Upper lobe of left lung (tissue), 6 donors: ENCODE data around the gene HOMEZ. TPM values are rescaled to one million over a fixed set of nuclear protein-coding genes. Genes with fewer than 3 reads are reported as not detected.

Experiments
- ATAC-seq, 2 donors: fragments of 200-7000 bp; cut with Tn5 transposase; one replicate each; pipeline ENCODE4 v1.9.1; 2022; ENCODE audit warnings: mild to moderate bottlenecking in 2 of 2, moderate library complexity in 2 of 2; ENCODE audit not compliant: low FRiP score in 2 of 2
- DNase-seq, 2 donors: peaks; one replicate each; pipeline ENCODE4 v3.0.0-alpha.2; 2019 to 2020
- H3K27ac ChIP-seq, 4 donors: fragments of 200-600 bp; sonication (generic); one replicate each; pipeline ENCODE4 v1.5.1; 2016 to 2019
- H3K27me3 ChIP-seq, 4 donors: fragments of 200-600 bp; sonication (generic); one replicate each; pipeline ENCODE4 v1.5.1; 2017 to 2019
- H3K36me3 ChIP-seq, 4 donors: fragments of 200-600 bp; sonication (generic); one replicate each; pipeline ENCODE4 v1.5.1; 2016 to 2019
- H3K4me1 ChIP-seq, 4 donors: fragments of 200-600 bp; sonication (generic); one replicate each; pipeline ENCODE4 v1.5.1; 2018 to 2019
- H3K4me3 ChIP-seq, 4 donors: fragments of 200-600 bp; sonication (generic); one replicate each; pipeline ENCODE4 v1.5.1; 2017 to 2019; ENCODE audit warnings: mild to moderate bottlenecking in 2 of 4, moderate library complexity in 1 of 4
- H3K9me3 ChIP-seq, 4 donors: fragments of 200-600 bp; sonication (generic); one replicate each; pipeline ENCODE4 v1.5.1; 2018 to 2019
- CTCF ChIP-seq, 6 experiments: fragments of 450-650 bp in 4 of 6; fragments of 200-600 bp in 2 of 6; sonication (generic) in 2 of 6; IDR thresholded peaks; one replicate each; pipeline ENCODE4 v1.5.1; 2016 to 2019; ENCODE audit warnings: antibody characterized with exemption in 6 of 6
- EP300 ChIP-seq, 4 donors: sonication (generic); formaldehyde crosslinking; IDR thresholded peaks; one replicate each; pipeline ENCODE4 v1.5.1; 2017; ENCODE audit warnings: antibody characterized with exemption in 4 of 4, control low read depth in 2 of 4
- POLR2A ChIP-seq, 4 donors: fragments of 450-650 bp; IDR thresholded peaks; one replicate each; pipeline ENCODE4 v1.5.1; 2016 to 2017; ENCODE audit warnings: antibody characterized with exemption in 4 of 4, mild to moderate bottlenecking in 2 of 4
- POLR2AphosphoS5 ChIP-seq, 2 donors: sonication (generic); formaldehyde crosslinking; IDR thresholded peaks; one replicate each; pipeline ENCODE4 v1.5.1; 2017; ENCODE audit warnings: antibody characterized with exemption in 2 of 2
- WGBS, 2 donors: methylation state at CpG; one replicate each; pipeline ENCODE4 v1.1.5; 2017 to 2018; 5-methylcytosine and 5-hydroxymethylcytosine counted together
- total RNA-seq, 6 donors: library from RNA; depleted of rRNA in 4 of 6; stranded (reverse); fragments of >200 nt in 4 of 6; gene quantifications; one replicate each; pipeline versions ENCODE4 v1.1.0 to v1.2.1, GENCODE V29; 2016 to 2021
- donor health status: DM: no; HTN: no; CAD: no; lungs with moderate emphysema.
- donor health status: DM: no; HTN: yes; CAD: no; lungs with severe emphysema.

Gene HOMEZ
- total RNA-seq, 6 donors from 2014 or later = 3.9 to 13.7 (median 11.2) TPM

DNA sequence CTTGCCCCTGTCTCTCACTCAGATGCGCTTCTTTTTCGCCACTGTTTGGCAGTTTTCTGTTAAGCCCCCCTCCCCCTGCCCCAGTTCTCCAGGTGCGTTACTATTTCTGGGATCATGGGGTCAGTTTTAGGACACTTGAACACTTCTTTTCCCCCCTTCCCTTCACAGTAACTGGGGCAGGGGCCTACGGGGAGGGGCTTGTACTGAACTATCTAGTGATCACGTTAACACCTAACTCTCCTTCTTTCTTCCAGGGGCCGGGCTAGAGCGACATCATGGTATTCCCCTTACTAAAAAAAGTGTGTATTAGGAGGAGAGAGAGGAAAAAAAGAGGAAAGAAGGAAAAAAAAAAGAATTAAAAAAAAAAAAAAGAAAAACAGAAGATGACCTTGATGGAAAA lies 39.1 kb upstream of the HOMEZ start:
- Histone ChIP-seq H3K36me3 (peaks cover 0 to 39% (median 30%) of the 10 kb centered on the region in 4 donors), H3K9me3 (no peaks in the 10 kb centered on the region), H3K27ac (no peak overlapping the region), H3K4me3 (no peak overlapping the region), H3K4me1 (peaks cover 12 to 23% (median 21%) of the 10 kb centered on the region in 4 donors), H3K27me3 (no peaks in the 10 kb centered on the region)
- TF ChIP-seq CTCF (IDR thresholded peaks at IDR 0.05) (no peak), POLR2A (IDR thresholded peaks at IDR 0.05) (no peak), POLR2AphosphoS5 (IDR thresholded peaks at IDR 0.05) (no peak), EP300 (IDR thresholded peaks at IDR 0.05) (no peak)
- ATAC-seq (no peak), DNase-seq (no peak)
- WGBS, 2 donors = 84 to 90% methylated on average over 7 of the region's 7 CpGs

GRCh38 chr14:23324455-23324846 lies 38.5 kb upstream of the HOMEZ start:
- Histone ChIP-seq H3K27ac (no peak overlapping the region), H3K36me3 (peaks cover 0 to 39% (median 30%) of the 10 kb centered on the region in 4 donors), H3K9me3 (no peaks in the 10 kb centered on the region), H3K27me3 (no peaks in the 10 kb centered on the region), H3K4me3 (no peak overlapping the region), H3K4me1 (peaks cover 14 to 23% (median 21%) of the 10 kb centered on the region in 4 donors)
- WGBS, 2 donors = 94 to 100% methylated on average over 2 of the region's 2 CpGs
- ATAC-seq = no peak
- DNase-seq = no peak
- no peak for TF ChIP-seq POLR2A (IDR thresholded peaks at IDR 0.05)
- no peak for TF ChIP-seq POLR2AphosphoS5 (IDR thresholded peaks at IDR 0.05)
- TF ChIP-seq CTCF (IDR thresholded peaks at IDR 0.05) = no peak
- TF ChIP-seq EP300 (IDR thresholded peaks at IDR 0.05) = no peak

DNA sequence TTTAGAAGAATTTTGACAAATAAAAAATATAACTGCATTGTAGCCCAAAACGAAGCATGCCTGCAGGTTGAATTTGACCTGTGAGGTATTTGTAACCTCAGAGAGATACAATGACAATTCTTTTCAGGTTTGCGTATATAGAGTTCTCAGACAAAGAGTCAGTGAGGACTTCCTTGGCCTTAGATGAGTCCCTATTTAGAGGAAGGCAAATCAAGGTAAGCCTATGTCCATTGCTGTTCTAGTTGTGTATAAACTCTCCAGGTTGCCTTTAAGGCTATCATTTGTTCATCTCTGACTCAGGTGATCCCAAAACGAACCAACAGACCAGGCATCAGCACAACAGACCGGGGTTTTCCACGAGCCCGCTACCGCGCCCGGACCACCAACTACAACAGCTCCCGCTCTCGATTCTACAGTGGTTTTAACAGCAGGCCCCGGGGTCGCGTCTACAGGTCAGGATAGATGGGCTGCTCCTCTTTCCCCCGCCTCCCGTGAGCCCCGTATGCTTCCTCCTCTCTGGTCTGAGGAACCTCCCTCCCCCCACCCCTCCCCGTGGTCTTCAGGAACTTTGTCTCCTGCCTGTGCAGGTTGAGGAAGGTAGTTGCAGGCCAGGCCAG lies 38.0 kb upstream of the HOMEZ start:
- 83 to 89% methylated on average over 18 of the region's 18 CpGs for WGBS, 2 donors
- H3K27ac ChIP-seq = no peak overlapping the region
- DNase-seq = peak in 1 of 2 donors; percentile 68
- TF ChIP-seq POLR2A (IDR thresholded peaks at IDR 0.05) (no peak), POLR2AphosphoS5 (IDR thresholded peaks at IDR 0.05) (no peak), CTCF (IDR thresholded peaks at IDR 0.05) (no peak), EP300 (IDR thresholded peaks at IDR 0.05) (no peak)
- peaks cover 14 to 23% (median 21%) of the 10 kb centered on the region in 4 donors for H3K4me1 ChIP-seq
- no peaks in the 10 kb centered on the region for H3K27me3 ChIP-seq
- no peak for ATAC-seq
- H3K4me3 ChIP-seq = no peak overlapping the region
- peaks cover 0 to 39% (median 30%) of the 10 kb centered on the region in 4 donors for H3K36me3 ChIP-seq
- H3K9me3 ChIP-seq = no peaks in the 10 kb centered on the region

- WGBS, 2 donors = 55% methylated on average over 10 of the region's 10 CpGs
- TF ChIP-seq POLR2A (IDR thresholded peaks at IDR 0.05) (no peak), CTCF (IDR thresholded peaks at IDR 0.05) (no peak), POLR2AphosphoS5 (IDR thresholded peaks at IDR 0.05) (no peak), EP300 (IDR thresholded peaks at IDR 0.05) (no peak)
- peaks cover 14 to 23% (median 21%) of the 10 kb centered on the region in 4 donors for H3K4me1 ChIP-seq
- DNase-seq (no peak), ATAC-seq (no peak)
- H3K4me3 ChIP-seq = peak overlapping the region; percentile 87 to 97 (median 92)
- H3K27ac ChIP-seq = peak overlapping the region in 2 of 4 donors; percentile 99
- H3K27me3 ChIP-seq = no peaks in the 10 kb centered on the region
- H3K36me3 ChIP-seq = peaks cover 0 to 40% (median 30%) of the 10 kb centered on the region in 4 donors
- H3K9me3 ChIP-seq = no peaks in the 10 kb centered on the region
Observed at GRCh38 chr14:23322568-23323517, 36.9 kb upstream of the HOMEZ start.
